Measurements from ENCODE around the gene UBE2R2. TPM values are rescaled to one million over a fixed set of nuclear protein-coding genes. Genes with fewer than 3 reads are reported as not detected.
"Not testable (repeated sequence)": the region's sequence is repeated elsewhere in the genome, so short reads cannot be mapped to it uniquely, and the experiment has no call there.

The UBE2R2 gene
- total RNA-seq, 2 experiments from 2014 or later = 33.1 to 36.6 TPM

DNA sequence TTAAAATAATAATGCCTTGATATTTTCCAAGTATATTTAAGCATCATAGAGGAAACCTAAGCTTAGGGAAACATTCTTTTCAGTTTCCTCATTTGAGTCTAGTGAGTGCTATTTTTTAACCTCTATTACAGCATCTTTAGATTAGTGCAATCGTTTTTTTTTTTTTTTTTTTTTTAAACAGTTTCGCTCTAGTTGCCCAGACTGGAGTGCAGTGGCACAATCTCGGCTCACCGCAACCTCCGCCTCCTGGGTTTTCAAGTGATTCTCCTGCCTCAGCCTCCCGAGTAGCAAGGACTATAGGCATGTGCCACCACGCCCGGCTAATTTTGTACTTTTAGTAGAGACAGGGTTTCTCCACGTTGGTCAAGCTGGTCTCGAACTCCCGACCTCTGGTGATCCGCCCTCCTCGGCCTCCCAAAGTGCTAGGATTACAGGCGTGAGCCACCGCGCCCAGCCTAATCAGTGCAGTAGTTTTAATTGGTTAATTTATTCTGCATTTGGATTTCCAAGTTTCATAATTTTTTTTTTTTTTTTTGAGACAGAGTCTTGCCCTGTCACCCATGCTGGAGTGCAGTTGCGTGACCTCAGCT is 12.8 kb downstream of the UBE2R2 start:
- H3K36me3 Mint-ChIP-seq (ENCODE audit: low read depth) = peaks cover 11% of the 10 kb centered on the region
- H3K27me3 Mint-ChIP-seq, POLR2A ChIA-PET, H3K27ac Mint-ChIP-seq, H3K9me3 Mint-ChIP-seq, H3K4me3 Mint-ChIP-seq, DNase-seq, H3K4me1 Mint-ChIP-seq: not testable (repeated sequence)
- CTCF ChIA-PET = interaction anchor here (1.3 kb wide), 1 partner anchor 17 kb away, joined by 3 read pairs; no protein-coding TSS in a partner anchor

DNA sequence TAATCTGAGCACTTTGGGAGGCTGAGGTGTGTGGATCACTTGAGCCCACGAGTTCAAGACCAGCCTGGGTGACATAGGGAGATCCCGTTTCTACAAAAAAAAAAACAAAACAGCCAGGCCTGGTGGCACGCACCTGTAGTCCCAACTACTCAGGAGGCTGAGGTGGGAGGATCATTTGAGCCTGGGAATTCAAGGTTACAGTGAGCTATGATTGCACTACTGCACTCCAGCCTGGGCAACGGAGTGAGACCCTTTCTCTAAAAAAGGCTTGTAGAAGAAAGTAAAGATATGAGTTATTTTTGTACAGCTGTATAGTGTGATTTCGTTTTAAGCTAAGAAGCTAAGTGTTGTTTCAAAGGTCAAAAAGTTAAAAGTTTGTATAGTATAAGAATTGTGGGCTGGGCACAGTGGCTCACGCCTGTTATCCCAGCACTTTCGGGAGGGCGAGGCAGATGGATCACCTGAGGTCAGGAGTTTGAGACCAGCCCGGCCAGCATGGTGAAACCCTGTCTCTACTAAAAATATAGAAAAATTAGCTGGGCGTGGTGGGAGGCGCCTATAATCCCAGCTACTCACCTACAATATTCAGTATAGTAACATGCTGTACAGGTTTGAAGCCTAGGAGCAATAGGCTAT is 18.8 kb downstream of the UBE2R2 start:
- CTCF ChIA-PET = no interaction called here
- POLR2A ChIA-PET = interaction anchor here (1.0 kb wide), 1 partner anchor 11 kb away, joined by 3 read pairs; no protein-coding TSS in a partner anchor
- Mint-ChIP-seq H3K36me3 (ENCODE audit: low read depth) (no peaks in the 10 kb centered on the region), H3K27ac (peak overlapping the region; percentile 54), H3K4me1 (peaks cover 19% of the 10 kb centered on the region), H3K27me3 (no peaks in the 10 kb centered on the region), H3K9me3 (no peaks in the 10 kb centered on the region), H3K4me3 (no peak overlapping the region)
- DNase-seq = no peak

DNA sequence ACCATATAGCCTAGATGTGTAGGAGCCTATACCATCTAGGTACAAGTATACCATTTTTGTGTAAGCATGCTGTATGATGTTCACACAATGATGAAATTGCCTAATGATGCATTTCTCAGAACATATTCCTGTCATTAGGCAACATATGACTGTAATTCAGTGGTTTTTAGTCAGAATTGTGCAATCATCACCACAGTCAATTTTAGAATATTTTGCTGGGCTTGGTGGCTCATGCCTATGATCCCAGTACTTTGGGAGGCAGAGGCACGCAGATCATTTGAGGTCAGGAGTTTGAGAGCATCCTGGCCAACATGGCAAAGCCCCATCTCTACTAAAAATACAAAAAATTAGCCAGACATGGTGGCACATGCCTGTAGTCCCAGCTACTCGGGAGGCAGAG is 19.3 kb downstream of the UBE2R2 start:
- H3K27ac Mint-ChIP-seq; H3K36me3 Mint-ChIP-seq (ENCODE audit: low read depth); H3K9me3 Mint-ChIP-seq; H3K27me3 Mint-ChIP-seq; H3K4me3 Mint-ChIP-seq; DNase-seq; CTCF ChIA-PET: not testable (repeated sequence)
- POLR2A ChIA-PET = interaction anchor here (1.0 kb wide), 1 partner anchor 11 kb away, joined by 3 read pairs; no protein-coding TSS in a partner anchor
- peaks cover 19% of the 10 kb centered on the region for H3K4me1 Mint-ChIP-seq

DNA sequence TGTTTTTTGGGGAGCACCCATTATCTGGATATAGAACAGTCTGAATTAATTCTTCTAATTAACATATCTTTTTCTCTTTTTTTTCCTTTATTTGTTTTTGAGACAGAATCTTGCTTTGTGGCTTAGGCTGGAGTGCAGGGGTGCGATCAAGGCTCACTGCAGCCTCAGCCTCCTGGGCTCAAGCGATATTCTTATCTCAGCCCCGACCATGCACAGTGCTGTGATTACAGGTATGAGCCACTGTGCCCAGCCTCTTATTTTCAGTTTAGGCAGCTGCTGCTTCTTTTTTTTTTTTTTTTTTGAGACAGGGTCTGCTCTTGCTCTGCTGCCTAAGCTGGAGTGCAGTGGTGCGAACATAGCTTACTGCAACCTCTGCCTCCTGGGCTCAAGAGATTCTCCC is 20.2 kb downstream of the UBE2R2 start:
- H3K36me3 Mint-ChIP-seq (ENCODE audit: low read depth) = no peaks in the 10 kb centered on the region
- CTCF ChIA-PET = no interaction called here
- H3K9me3 Mint-ChIP-seq = no peaks in the 10 kb centered on the region
- peaks cover 22% of the 10 kb centered on the region for H3K4me1 Mint-ChIP-seq
- H3K27ac Mint-ChIP-seq = no peak overlapping the region
- no peak for DNase-seq
- no peaks in the 10 kb centered on the region for H3K27me3 Mint-ChIP-seq
- H3K4me3 Mint-ChIP-seq = no peak overlapping the region
- POLR2A ChIA-PET = no interaction called here

DNA sequence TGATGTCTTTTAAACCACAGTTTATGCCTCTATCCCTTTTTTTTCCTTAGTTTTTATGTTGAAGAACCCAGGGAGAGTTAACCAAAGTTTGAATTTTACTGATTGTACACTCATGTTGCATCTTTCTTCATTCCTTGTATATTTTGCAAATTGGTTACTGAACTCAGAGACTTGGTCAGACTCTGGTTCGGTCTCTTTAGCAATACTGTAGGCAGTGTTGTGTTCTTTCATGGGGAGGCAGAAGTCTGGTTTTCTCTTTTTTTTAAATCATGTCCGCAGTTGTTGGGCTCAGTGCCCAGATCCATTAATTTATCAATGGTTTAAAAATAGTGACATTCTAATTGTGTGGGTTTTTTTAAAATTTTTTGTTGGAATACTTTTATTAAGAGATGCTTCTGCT is 23.4 kb downstream of the UBE2R2 start:
- peaks cover 7% of the 10 kb centered on the region for H3K36me3 Mint-ChIP-seq (ENCODE audit: low read depth)
- H3K9me3 Mint-ChIP-seq = no peaks in the 10 kb centered on the region
- H3K4me3 Mint-ChIP-seq = no peak overlapping the region
- CTCF ChIA-PET = no interaction called here
- H3K4me1 Mint-ChIP-seq = peaks cover 25% of the 10 kb centered on the region
- H3K27me3 Mint-ChIP-seq = no peaks in the 10 kb centered on the region
- DNase-seq = no peak
- POLR2A ChIA-PET = no interaction called here
- H3K27ac Mint-ChIP-seq = no peak overlapping the region

DNA sequence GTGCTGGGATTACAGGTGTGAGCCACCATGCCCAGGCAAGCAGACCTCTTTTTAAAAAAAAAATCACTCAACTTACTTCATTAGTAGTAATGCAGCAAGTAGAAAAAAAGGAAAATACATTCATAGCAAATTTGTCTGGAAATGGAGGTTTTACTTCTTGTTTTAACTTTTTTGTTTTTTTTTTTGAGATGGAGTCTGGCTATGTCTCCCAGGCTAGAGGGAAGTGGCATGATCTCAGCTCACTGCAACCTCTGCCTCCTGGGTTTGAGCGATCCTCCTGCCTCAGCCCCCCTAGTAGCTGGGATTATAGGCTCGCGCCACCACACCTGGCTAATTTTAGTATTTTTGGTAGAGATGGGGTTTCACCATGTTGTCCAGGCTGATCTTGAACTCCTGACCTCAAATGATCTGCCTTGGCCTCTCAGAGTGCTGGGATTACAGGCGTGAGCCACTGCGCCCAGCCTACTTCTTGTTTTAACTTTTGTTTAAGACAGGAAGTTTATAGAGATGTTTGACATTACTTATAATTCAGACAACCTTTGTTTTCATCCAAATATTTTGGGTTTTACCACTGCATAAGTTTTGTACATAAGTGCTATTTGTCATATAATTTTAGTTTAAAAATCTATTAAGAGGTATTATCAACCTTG is 26.5 kb downstream of the UBE2R2 start:
- peaks cover 10% of the 10 kb centered on the region for H3K36me3 Mint-ChIP-seq (ENCODE audit: low read depth)
- H3K4me3 Mint-ChIP-seq = no peak overlapping the region
- ChIA-PET POLR2A (no interaction called here), CTCF (interaction anchor here (0.6 kb wide), 1 partner anchor 22 kb away, joined by 4 read pairs; no protein-coding TSS in a partner anchor)
- no peaks in the 10 kb centered on the region for H3K9me3 Mint-ChIP-seq
- H3K27me3 Mint-ChIP-seq = no peaks in the 10 kb centered on the region
- DNase-seq = no peak
- H3K4me1 Mint-ChIP-seq = peaks cover 30% of the 10 kb centered on the region
- H3K27ac Mint-ChIP-seq = no peak overlapping the region

DNA sequence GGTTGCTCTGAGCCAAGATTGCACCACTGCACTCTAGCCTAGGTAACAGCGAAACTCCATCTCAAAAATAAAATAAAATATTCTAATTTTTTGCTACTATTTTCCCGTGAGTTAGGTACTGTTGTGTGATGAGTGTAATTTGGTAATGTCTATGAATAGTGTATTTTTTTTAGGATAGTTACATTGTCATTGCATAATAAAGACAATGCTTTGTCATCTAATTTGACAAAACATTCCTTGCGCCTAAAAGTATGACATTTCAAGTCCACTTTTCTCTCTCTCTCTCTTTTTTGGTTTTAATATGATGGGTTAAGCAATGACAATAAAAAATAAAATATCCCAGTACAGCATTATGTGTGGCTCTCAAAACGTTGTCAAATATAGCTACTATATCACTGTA is 29.3 kb downstream of the UBE2R2 start:
- Mint-ChIP-seq H3K4me1 (peaks cover 37% of the 10 kb centered on the region), H3K9me3 (no peaks in the 10 kb centered on the region), H3K36me3 (ENCODE audit: low read depth) (peaks cover 10% of the 10 kb centered on the region), H3K4me3 (no peak overlapping the region), H3K27ac (no peak overlapping the region), H3K27me3 (no peaks in the 10 kb centered on the region)
- CTCF ChIA-PET = interaction anchor here (0.5 to 1.0 kb wide), 4 partner anchors 11 to 786 kb away, joined by 3 to 4 read pairs (median 4); no protein-coding TSS in a partner anchor
- DNase-seq = no peak
- POLR2A ChIA-PET = no interaction called here

DNA sequence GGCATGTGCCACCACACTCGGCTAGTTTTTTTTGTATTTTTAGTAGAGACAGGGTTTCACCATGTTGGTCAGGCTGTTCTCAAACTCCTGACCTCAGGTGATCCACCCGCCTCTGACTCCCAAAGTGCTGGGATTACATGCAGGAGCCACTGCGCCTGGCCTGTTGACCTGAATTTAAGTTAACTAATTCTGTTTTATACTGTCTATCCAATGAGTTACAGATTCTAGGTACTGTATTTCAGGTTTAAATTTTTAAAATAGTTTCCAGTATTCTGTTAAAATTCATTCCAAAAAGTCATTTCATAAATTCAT is 30.9 kb downstream of the UBE2R2 start:
- H3K27me3 Mint-ChIP-seq, POLR2A ChIA-PET, H3K4me3 Mint-ChIP-seq, H3K9me3 Mint-ChIP-seq, DNase-seq, H3K27ac Mint-ChIP-seq: not testable (repeated sequence)
- CTCF ChIA-PET = interaction anchor here (0.6 to 1.2 kb wide), 2 partner anchors 33 to 39 kb away, joined by 4 to 6 read pairs; no protein-coding TSS in a partner anchor
- peaks cover 10% of the 10 kb centered on the region for H3K36me3 Mint-ChIP-seq (ENCODE audit: low read depth)
- H3K4me1 Mint-ChIP-seq = peaks cover 36% of the 10 kb centered on the region

DNA sequence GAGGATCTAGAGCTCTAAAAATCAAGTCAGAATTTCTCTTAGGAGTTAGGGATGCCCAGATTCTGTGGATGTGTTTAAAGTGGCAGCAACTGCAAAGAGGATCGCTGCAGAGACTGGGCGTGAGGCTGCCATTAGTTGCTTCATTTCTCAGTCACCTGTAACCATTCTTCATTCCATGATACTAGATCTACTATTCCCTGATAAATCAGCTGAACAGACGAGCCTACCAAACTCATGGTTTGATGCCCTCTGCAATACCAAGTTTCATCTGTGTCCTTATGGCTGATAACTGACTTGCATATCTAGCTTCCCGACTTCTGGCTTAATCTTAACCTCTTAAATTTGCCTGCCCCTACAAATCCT is 33.3 kb downstream of the UBE2R2 start:
- H3K36me3 Mint-ChIP-seq (ENCODE audit: low read depth) = peaks cover 12% of the 10 kb centered on the region
- peaks cover 37% of the 10 kb centered on the region for H3K4me1 Mint-ChIP-seq
- no peak overlapping the region for H3K27ac Mint-ChIP-seq
- H3K27me3 Mint-ChIP-seq = no peaks in the 10 kb centered on the region
- no peaks in the 10 kb centered on the region for H3K9me3 Mint-ChIP-seq
- no peak overlapping the region for H3K4me3 Mint-ChIP-seq
- ChIA-PET POLR2A (no interaction called here), CTCF (no interaction called here)
- no peak for DNase-seq

DNA sequence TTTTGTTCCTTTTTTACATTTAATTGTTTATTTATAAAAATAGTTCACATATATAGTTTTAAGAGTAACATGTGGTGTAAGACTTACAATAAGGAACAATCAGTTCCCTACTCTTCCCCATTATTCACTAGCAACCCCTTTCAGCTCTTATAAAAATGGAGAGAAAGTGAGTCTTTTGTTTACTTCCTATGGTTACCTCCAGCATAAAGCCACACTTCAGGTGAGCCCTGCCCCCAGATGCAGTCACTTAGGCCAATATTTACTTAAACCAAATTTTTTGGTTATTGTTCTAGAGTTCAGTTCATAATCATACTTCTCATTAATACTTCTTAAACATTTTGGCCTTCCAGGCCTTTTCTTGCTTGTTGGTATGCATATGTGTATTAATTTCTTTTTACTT is 33.7 kb downstream of the UBE2R2 start:
- Mint-ChIP-seq H3K36me3 (ENCODE audit: low read depth) (peaks cover 14% of the 10 kb centered on the region), H3K9me3 (no peaks in the 10 kb centered on the region), H3K27ac (no peak overlapping the region), H3K4me1 (peaks cover 41% of the 10 kb centered on the region), H3K27me3 (no peaks in the 10 kb centered on the region), H3K4me3 (no peak overlapping the region)
- ChIA-PET POLR2A (no interaction called here), CTCF (no interaction called here)
- no peak for DNase-seq

DNA sequence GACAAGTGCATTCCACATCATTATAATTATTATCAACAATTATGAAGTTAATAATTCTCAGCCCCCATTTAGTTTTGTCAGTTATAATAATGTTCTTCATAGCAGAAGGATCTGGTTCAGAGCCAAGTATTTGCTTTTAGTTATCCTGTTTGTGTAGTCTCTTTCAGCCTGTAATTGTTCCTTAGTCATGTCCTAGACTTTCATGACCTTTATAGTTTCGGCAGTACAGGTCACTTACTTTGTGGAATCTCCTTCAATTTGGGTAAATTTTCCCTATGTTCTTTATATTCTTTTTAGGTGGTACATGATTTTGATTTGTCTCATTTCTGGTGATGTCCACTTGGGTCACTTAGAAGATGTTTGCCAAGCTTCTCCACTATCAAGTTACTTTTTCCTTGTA is 34.3 kb downstream of the UBE2R2 start:
- no peaks in the 10 kb centered on the region for H3K9me3 Mint-ChIP-seq
- H3K36me3 Mint-ChIP-seq (ENCODE audit: low read depth) = peaks cover 12% of the 10 kb centered on the region
- ChIA-PET POLR2A (no interaction called here), CTCF (no interaction called here)
- no peak overlapping the region for H3K4me3 Mint-ChIP-seq
- no peak for DNase-seq
- H3K27me3 Mint-ChIP-seq = no peaks in the 10 kb centered on the region
- peaks cover 41% of the 10 kb centered on the region for H3K4me1 Mint-ChIP-seq
- H3K27ac Mint-ChIP-seq = no peak overlapping the region

DNA sequence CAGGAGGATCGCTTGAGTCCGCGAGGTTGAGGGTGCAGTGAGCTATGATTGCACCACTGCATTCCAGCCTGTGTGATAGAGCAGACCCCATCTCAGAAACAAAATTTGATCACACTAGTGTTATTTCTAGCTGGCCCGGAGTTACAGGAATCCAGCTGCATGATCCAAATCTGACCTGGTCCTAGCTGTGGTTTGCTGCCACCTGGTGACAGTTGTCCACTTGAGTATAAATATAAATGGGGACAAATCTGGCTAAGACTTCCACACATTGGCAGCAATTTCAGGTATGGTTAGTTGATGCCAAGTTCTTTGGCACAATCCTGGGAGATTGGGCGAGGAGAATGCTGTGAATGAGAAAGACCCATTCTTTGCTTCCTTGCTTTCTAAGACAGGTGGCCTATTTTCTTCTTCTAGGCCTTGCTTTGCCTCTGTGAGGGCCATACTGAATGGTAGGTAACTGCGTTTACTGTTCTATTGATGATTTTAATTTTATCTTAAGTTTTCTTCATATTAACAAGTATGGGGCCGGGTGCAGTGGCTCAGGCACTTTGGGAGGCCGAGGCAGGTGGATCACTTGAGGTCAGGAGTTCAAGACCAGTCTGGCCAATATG is 35.4 kb downstream of the UBE2R2 start:
- H3K9me3 Mint-ChIP-seq = no peaks in the 10 kb centered on the region
- POLR2A ChIA-PET = no interaction called here
- H3K36me3 Mint-ChIP-seq (ENCODE audit: low read depth) = peaks cover 10% of the 10 kb centered on the region
- DNase-seq = peak; percentile 52
- H3K4me3 Mint-ChIP-seq = no peak overlapping the region
- H3K27ac Mint-ChIP-seq = no peak overlapping the region
- CTCF ChIA-PET = no interaction called here
- H3K27me3 Mint-ChIP-seq = no peaks in the 10 kb centered on the region
- H3K4me1 Mint-ChIP-seq = peaks cover 35% of the 10 kb centered on the region

DNA sequence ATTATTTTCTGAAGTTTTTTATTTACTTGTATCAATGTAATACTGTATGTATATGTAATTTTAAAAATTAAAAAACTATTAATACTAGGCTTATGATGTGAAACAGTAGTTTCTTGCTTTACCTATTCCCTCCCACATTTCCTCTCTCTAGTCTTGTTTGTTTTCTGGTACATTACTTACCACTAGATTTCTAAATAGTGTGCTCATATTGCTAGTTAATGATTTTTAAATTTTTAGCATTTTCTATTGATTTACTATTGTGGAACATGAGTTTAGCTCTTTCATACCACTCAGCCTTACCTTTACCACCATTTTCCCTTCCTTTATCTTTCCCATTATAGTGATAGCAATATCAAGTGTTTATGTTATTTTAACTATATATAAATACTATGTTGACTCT is 39.3 kb downstream of the UBE2R2 start:
- H3K4me3 Mint-ChIP-seq = no peak overlapping the region
- H3K9me3 Mint-ChIP-seq = no peaks in the 10 kb centered on the region
- H3K36me3 Mint-ChIP-seq (ENCODE audit: low read depth) = peaks cover 10% of the 10 kb centered on the region
- DNase-seq = no peak
- peaks cover 29% of the 10 kb centered on the region for H3K4me1 Mint-ChIP-seq
- ChIA-PET CTCF (interaction anchor here (1.0 kb wide), 1 partner anchor 62 kb away, joined by 3 read pairs; no protein-coding TSS in a partner anchor), POLR2A (no interaction called here)
- no peaks in the 10 kb centered on the region for H3K27me3 Mint-ChIP-seq
- H3K27ac Mint-ChIP-seq = no peak overlapping the region
